GM21423 (cell line): Measurements from ENCODE around the gene IFNL3.
"Not testable (repeated sequence)": the region's sequence is repeated elsewhere in the genome, so short reads cannot be mapped to it uniquely, and the experiment has no call there.

Experiments
- ATAC-seq: cut with Tn5 transposase; IDR thresholded peaks from one replicate; pipeline ENCODE4 v1.9.1; 2021; ENCODE audit warnings: mild to moderate bottlenecking, moderate library complexity; ENCODE audit not compliant: unreplicated experiment

IFNL3 gene

GRCh38 chr19:39253374-39254149, 8.8 kb upstream of the IFNL3 start:
- ATAC-seq, result no peak

GRCh38 chr19:39252458-39252857, 7.7 kb upstream of the IFNL3 start:
- no peak for ATAC-seq

GRCh38 chr19:39251846-39252245, 7.0 kb upstream of the IFNL3 start:
- no peak for ATAC-seq

- ATAC-seq, result no peak
These were observed 6.3 kb upstream of the IFNL3 start for GRCh38 chr19:39251081-39251480.

- no peak for ATAC-seq
These were observed 4.0 kb upstream of the IFNL3 start, which contains the start of gene IFNL4 for GRCh38 chr19:39248806-39249205. Gene IFNL4, minus strand, starts transcription at chr19:39248856.

GRCh38 chr19:39247701-39248664, 3.2 kb upstream of the IFNL3 start:
- no peak for ATAC-seq

GRCh38 chr19:39246951-39247669, 2.3 kb upstream of the IFNL3 start:
- no peak for ATAC-seq

GRCh38 chr19:39245166-39245565, 360 bp upstream of the IFNL3 start:
- not testable (repeated sequence) for ATAC-seq

- ATAC-seq, result not testable (repeated sequence)
These were observed 1.1 kb downstream of the IFNL3 start for GRCh38 chr19:39243741-39244140.

- no peak for ATAC-seq
These were observed 4.4 kb downstream of the IFNL3 start for GRCh38 chr19:39240421-39240820.

GRCh38 chr19:39238944-39239343, 5.9 kb downstream of the IFNL3 start:
- ATAC-seq, result no peak

- no peak for ATAC-seq
These were observed 6.6 kb downstream of the IFNL3 start for GRCh38 chr19:39238209-39238608.

- peak; percentile 73 for ATAC-seq
These were observed 7.3 kb downstream of the IFNL3 start for GRCh38 chr19:39237200-39238184.

GRCh38 chr19:39236527-39236926, 8.3 kb downstream of the IFNL3 start:
- ATAC-seq, result no peak

- no peak for ATAC-seq
These were observed 12.1 kb downstream of the IFNL3 start for GRCh38 chr19:39232708-39233107.

- no peak for ATAC-seq
These were observed 14.6 kb downstream of the IFNL3 start for GRCh38 chr19:39230096-39230764.

- ATAC-seq, result no peak
These were observed 19.9 kb downstream of the IFNL3 start for GRCh38 chr19:39224910-39225309.

- ATAC-seq, result no peak
These were observed 21.0 kb downstream of the IFNL3 start for GRCh38 chr19:39223703-39224279.

- ATAC-seq, result not testable (repeated sequence)
These were observed 25.7 kb downstream of the IFNL3 start for GRCh38 chr19:39219108-39219507.
